ENCODE measurements around the gene LRP1B.

- TF ChIP-seq CTCF (IDR thresholded peaks at IDR 0.05) (no peak), RFX5 (IDR thresholded peaks at IDR 0.05; ENCODE audit: low read length) (no peak), EZH2phosphoT487 (IDR thresholded peaks at IDR 0.05; ENCODE audit: borderline replicate concordance, low read depth) (no peak), RAD21 (IDR thresholded peaks at IDR 0.05; ENCODE audit: low read length) (no peak), REST (IDR thresholded peaks at IDR 0.05; ENCODE audit: low read depth, low read length) (no peak), JUND (IDR thresholded peaks at IDR 0.05) (no peak)
Observed at GRCh38 chr2:142014536-142014935, 116.3 kb downstream of the LRP1B start.
